Measurements from ENCODE around the gene DNMT3L.
"Not testable (repeated sequence)": the region's sequence is repeated elsewhere in the genome, so short reads cannot be mapped to it uniquely, and the experiment has no call there.

Gene DNMT3L

GRCh38 chr21:44249204-44250037 is 12.3 kb downstream of the DNMT3L start:
- not testable (repeated sequence) for DNase-seq (ENCODE audit: low read depth, low spot score)

GRCh38 chr21:44247904-44248303 is 13.8 kb downstream of the DNMT3L start:
- DNase-seq (ENCODE audit: low read depth, low spot score): not testable (repeated sequence)

GRCh38 chr21:44243980-44244379 is 17.7 kb downstream of the DNMT3L start:
- DNase-seq (ENCODE audit: low read depth, low spot score): not testable (repeated sequence)

GRCh38 chr21:44241281-44241680 is 20.4 kb downstream of the DNMT3L start:
- not testable (repeated sequence) for DNase-seq (ENCODE audit: low read depth, low spot score)

GRCh38 chr21:44240842-44241241 is 20.9 kb downstream of the DNMT3L start, which contains the start of gene ICOSLG:
Gene ICOSLG (minus strand): TSS chr21:44240943. CDS start chr21:44240817, 126 bp downstream.
- DNase-seq (ENCODE audit: low read depth, low spot score): not testable (repeated sequence)

- DNase-seq (ENCODE audit: low read depth, low spot score): not testable (repeated sequence)
Measured at GRCh38 chr21:44240353-44240752, 21.3 kb downstream of the DNMT3L start.

- DNase-seq (ENCODE audit: low read depth, low spot score): not testable (repeated sequence)
Measured at GRCh38 chr21:44229561-44229960, 32.1 kb downstream of the DNMT3L start.

- not testable (repeated sequence) for DNase-seq (ENCODE audit: low read depth, low spot score)
Measured at GRCh38 chr21:44228109-44228508, 33.6 kb downstream of the DNMT3L start.

- DNase-seq (ENCODE audit: low read depth, low spot score): not testable (repeated sequence)
Measured at GRCh38 chr21:44227614-44228013, 34.1 kb downstream of the DNMT3L start.

- DNase-seq (ENCODE audit: low read depth, low spot score): not testable (repeated sequence)
Measured at GRCh38 chr21:44225605-44226004, 36.1 kb downstream of the DNMT3L start.

- not testable (repeated sequence) for DNase-seq (ENCODE audit: low read depth, low spot score)
Measured at GRCh38 chr21:44223334-44223733, 38.4 kb downstream of the DNMT3L start.

GRCh38 chr21:44220674-44221073 is 41.0 kb downstream of the DNMT3L start:
- DNase-seq (ENCODE audit: low read depth, low spot score): not testable (repeated sequence)

GRCh38 chr21:44218461-44218860 is 43.2 kb downstream of the DNMT3L start:
- not testable (repeated sequence) for DNase-seq (ENCODE audit: low read depth, low spot score)

GRCh38 chr21:44211978-44212377 is 49.7 kb downstream of the DNMT3L start:
- not testable (repeated sequence) for DNase-seq (ENCODE audit: low read depth, low spot score)

- not testable (repeated sequence) for DNase-seq (ENCODE audit: low read depth, low spot score)
Measured at GRCh38 chr21:44211574-44211973, 50.1 kb downstream of the DNMT3L start.

GRCh38 chr21:44207860-44208646 is 53.6 kb downstream of the DNMT3L start:
- not testable (repeated sequence) for DNase-seq (ENCODE audit: low read depth, low spot score)

- not testable (repeated sequence) for DNase-seq (ENCODE audit: low read depth, low spot score)
Measured at GRCh38 chr21:44206698-44207676, 54.7 kb downstream of the DNMT3L start.

- DNase-seq (ENCODE audit: low read depth, low spot score): not testable (repeated sequence)
Measured at GRCh38 chr21:44206187-44206586, 55.5 kb downstream of the DNMT3L start.

GRCh38 chr21:44202590-44203299 is 59.0 kb downstream of the DNMT3L start:
- DNase-seq (ENCODE audit: low read depth, low spot score): not testable (repeated sequence)

GRCh38 chr21:44199997-44200396 is 61.7 kb downstream of the DNMT3L start:
- not testable (repeated sequence) for DNase-seq (ENCODE audit: low read depth, low spot score)
